ENCODE measurements around the gene MOB1A. TPM values are rescaled to one million over a fixed set of nuclear protein-coding genes. Genes with fewer than 3 reads are reported as not detected.

MOB1A gene
- total and polyA plus RNA-seq, 2 of the 13 experiments (the other 11 are each of a cell fraction or from before 2014, with no cell fraction given), result 48.2 to 139 TPM

DNA sequence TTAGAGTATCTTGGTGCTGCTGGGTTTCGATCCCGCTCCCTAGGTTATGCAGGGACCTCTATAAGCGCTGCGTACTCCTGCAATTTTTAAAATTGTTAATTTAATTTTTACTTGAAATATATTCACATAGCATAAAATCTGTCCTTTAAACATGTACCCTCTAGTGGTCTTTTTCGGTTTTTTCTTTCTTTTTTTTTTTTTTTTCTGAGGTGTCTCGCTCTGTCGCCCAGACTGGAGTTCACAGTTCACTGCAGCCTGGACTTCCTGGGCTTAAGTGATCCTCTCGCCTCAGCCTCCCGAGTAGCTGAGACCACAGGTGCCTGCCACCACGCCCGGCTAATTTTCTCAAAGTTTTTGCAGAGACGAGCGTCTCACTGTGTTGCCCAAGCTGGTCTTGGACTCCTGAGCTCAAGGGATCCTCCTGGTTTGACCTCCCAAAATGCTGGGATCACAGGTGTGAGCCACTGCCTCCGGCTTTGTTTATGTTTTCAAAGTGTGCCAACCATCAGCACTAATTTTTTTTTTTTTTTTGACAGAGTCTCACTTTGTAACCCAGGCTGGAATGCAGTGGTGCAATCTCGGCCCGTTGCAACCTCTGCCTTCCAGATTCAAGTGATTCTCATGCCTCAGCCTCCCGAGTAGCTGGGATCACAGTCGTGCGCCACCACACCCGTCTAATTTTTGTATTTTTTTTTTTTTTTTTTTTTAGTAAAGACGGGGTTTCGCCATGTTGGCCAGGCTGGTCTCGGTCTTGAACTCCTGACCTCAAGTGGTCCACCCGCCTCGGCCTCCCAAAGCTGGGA, 585 bp upstream of the MOB1A start (continued):
- TF ChIP-seq, protein P1, sequence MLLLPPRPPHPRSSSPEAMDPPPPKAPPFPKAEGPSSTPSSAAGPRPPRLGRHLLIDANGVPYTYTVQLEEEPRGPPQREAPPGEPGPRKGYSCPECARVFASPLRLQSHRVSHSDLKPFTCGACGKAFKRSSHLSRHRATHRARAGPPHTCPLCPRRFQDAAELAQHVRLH (CRISPR knock-in tag; IDR thresholded peaks at IDR 0.05; ENCODE audit: borderline replicate concordance, low read depth), result 0 out of 2 replicates have a peak, but pooled peaks have one; percentile 13
- TF ChIP-seq ZNF577 (CRISPR knock-in tag; IDR thresholded peaks at IDR 0.05; ENCODE audit: borderline replicate concordance, low read depth) (no peak), HNRNPLL (IDR thresholded peaks at IDR 0.05; ENCODE audit: low read depth, low read length, poor library complexity, severe bottlenecking) (no peak), TGIF2 (CRISPR knock-in tag; IDR thresholded peaks at IDR 0.05) (0 out of 2 replicates have a peak, but pooled peaks have one; percentile 25), NCOR1 (IDR thresholded peaks at IDR 0.05; ENCODE audit: borderline replicate concordance, low read length) (peak; percentile 32; the same call in 1 of the 2 replicates), CBX1 (IDR thresholded peaks at IDR 0.05; ENCODE audit: low read depth) (peak; percentile 21), ZNF446 (CRISPR knock-in tag; IDR thresholded peaks at IDR 0.05) (no peak), ZNF574 (CRISPR knock-in tag; IDR thresholded peaks at IDR 0.05) (no peak), ZNF101 (CRISPR knock-in tag; IDR thresholded peaks at IDR 0.05; ENCODE audit: borderline replicate concordance, low read depth) (no peak), HNF4G (IDR thresholded peaks at IDR 0.05; ENCODE audit: borderline replicate concordance, low read depth, low read length) (peak; percentile 40; the same call in 1 of the 2 replicates), HNF4G (CRISPR knock-in tag; IDR thresholded peaks at IDR 0.05; ENCODE audit: borderline replicate concordance, low read depth) (no peak; the same call in 1 of the 2 replicates), ZNF382 (CRISPR knock-in tag; IDR thresholded peaks at IDR 0.05; ENCODE audit: borderline replicate concordance) (no peak), ZNF256 (CRISPR knock-in tag; conservative IDR thresholded peaks at IDR 0.05) (no peak; the same call in 1 of the 2 replicates), FOSL1 (CRISPR knock-in tag; IDR thresholded peaks at IDR 0.05; ENCODE audit: borderline replicate concordance) (no peak), ZNF724P (CRISPR knock-in tag; IDR thresholded peaks at IDR 0.05; ENCODE audit: borderline replicate concordance) (no peak), KLF12 (CRISPR knock-in tag; IDR thresholded peaks at IDR 0.05; ENCODE audit: borderline replicate concordance) (0 out of 2 replicates have a peak, but pooled peaks have one; percentile 9), ZNF431 (CRISPR knock-in tag; IDR thresholded peaks at IDR 0.05; ENCODE audit: borderline replicate concordance, low read depth) (no peak), GPBP1L1 (CRISPR knock-in tag; IDR thresholded peaks at IDR 0.05) (no peak)
- TF ChIP-seq, protein P2, sequence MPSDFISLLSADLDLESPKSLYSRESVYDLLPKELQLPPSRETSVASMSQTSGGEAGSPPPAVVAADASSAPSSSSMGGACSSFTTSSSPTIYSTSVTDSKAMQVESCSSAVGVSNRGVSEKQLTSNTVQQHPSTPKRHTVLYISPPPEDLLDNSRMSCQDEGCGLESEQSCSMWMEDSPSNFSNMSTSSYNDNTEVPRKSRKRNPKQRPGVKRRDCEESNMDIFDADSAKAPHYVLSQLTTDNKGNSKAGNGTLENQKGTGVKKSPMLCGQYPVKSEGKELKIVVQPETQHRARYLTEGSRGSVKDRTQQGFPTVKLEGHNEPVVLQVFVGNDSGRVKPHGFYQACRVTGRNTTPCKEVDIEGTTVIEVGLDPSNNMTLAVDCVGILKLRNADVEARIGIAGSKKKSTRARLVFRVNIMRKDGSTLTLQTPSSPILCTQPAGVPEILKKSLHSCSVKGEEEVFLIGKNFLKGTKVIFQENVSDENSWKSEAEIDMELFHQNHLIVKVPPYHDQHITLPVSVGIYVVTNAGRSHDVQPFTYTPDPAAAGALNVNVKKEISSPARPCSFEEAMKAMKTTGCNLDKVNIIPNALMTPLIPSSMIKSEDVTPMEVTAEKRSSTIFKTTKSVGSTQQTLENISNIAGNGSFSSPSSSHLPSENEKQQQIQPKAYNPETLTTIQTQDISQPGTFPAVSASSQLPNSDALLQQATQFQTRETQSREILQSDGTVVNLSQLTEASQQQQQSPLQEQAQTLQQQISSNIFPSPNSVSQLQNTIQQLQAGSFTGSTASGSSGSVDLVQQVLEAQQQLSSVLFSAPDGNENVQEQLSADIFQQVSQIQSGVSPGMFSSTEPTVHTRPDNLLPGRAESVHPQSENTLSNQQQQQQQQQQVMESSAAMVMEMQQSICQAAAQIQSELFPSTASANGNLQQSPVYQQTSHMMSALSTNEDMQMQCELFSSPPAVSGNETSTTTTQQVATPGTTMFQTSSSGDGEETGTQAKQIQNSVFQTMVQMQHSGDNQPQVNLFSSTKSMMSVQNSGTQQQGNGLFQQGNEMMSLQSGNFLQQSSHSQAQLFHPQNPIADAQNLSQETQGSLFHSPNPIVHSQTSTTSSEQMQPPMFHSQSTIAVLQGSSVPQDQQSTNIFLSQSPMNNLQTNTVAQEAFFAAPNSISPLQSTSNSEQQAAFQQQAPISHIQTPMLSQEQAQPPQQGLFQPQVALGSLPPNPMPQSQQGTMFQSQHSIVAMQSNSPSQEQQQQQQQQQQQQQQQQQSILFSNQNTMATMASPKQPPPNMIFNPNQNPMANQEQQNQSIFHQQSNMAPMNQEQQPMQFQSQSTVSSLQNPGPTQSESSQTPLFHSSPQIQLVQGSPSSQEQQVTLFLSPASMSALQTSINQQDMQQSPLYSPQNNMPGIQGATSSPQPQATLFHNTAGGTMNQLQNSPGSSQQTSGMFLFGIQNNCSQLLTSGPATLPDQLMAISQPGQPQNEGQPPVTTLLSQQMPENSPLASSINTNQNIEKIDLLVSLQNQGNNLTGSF (CRISPR knock-in tag; IDR thresholded peaks at IDR 0.05), result no peak
